Measurements from ENCODE around the gene MGAT5. TPM values are rescaled to one million over a fixed set of nuclear protein-coding genes. Genes with fewer than 3 reads are reported as not detected.

Gene MGAT5
- total and polyA plus RNA-seq, 7 donors, result 1.1 to 7.0 (median 2.1) TPM

DNA sequence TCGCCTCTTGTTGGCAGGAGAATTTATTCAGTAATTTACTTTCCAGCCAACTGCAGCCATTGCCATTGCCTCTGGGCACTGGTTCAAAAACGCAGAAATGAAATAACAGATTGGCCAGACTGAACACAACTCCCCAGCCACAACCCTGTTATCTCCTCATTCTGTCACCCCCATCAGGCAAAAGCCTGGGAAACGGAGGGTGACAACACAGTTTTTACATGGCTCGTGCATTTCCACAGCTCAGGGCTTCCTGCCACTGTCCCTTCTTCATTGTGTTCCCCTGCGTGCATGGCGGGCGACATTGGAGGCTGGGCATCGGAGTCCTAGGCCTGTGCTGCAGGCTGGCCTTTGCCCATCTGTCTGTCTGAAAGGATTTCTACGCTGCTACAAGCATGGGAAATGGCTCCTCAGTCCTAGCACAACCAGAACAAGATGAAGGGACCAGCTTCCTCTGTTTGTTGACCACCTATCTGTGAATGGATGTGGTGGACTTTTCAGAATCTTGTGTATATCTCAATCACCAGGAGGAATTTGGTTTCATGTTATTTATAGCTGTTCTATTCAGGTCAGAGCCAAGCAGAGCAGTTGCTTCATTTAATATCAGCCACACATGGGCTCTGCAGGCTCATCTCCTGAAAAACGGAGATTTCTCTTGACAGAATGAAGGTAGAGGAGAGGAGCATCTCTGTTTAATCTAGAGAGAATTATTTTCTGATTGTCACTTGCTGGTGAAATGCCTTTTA is 107.0 kb downstream of the MGAT5 start:
- Histone ChIP-seq H3K36me3 (ENCODE audit: insufficient read depth in 1 of 2, low read depth in 1 of 2) (peaks cover 0 to 2% of the 10 kb centered on the region in 2 donors), H3K27ac (peak overlapping the region; percentile 57), H3K4me3 (peak overlapping the region; percentile 31), H3K9me3 (no peaks in the 10 kb centered on the region), H3K27me3 (ENCODE audit: insufficient read depth in 3 of 3, low read length in 2 of 3) (no peaks in the 10 kb centered on the region), H3K4me1 (peaks cover 24% of the 10 kb centered on the region)
- 14 to 29% (median 19%) methylated on average over 10 of the region's 10 CpGs for WGBS, 3 donors
- intact Hi-C loops (cut with DNase I), result no loop called here
- TF ChIP-seq, protein P1, sequence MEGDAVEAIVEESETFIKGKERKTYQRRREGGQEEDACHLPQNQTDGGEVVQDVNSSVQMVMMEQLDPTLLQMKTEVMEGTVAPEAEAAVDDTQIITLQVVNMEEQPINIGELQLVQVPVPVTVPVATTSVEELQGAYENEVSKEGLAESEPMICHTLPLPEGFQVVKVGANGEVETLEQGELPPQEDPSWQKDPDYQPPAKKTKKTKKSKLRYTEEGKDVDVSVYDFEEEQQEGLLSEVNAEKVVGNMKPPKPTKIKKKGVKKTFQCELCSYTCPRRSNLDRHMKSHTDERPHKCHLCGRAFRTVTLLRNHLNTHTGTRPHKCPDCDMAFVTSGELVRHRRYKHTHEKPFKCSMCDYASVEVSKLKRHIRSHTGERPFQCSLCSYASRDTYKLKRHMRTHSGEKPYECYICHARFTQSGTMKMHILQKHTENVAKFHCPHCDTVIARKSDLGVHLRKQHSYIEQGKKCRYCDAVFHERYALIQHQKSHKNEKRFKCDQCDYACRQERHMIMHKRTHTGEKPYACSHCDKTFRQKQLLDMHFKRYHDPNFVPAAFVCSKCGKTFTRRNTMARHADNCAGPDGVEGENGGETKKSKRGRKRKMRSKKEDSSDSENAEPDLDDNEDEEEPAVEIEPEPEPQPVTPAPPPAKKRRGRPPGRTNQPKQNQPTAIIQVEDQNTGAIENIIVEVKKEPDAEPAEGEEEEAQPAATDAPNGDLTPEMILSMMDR (IDR thresholded peaks at IDR 0.05), result no peak
- ATAC-seq (peak; percentile 76 to 93 (median 84)), DNase-seq (peak in 1 of 2 donors; percentile 50)

DNA sequence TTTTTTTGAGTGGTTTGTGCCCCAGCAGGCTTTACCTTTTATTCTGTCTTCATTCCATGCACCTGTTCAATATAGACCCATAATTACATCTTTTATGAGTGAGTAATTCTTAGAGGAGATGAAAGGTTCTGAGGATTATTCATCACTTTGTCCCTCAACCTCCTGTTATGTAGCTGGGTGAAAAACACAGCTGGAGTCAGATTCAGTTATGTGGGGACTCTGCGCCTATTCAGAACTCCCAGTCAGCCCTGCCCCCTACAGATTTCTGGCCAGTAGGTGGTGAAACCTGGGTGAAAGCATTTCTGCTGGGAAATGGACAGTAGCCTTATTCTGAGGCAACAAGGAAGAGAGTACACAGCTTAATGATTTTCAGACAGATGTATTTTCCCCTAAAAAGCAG is 107.8 kb downstream of the MGAT5 start:
- Histone ChIP-seq H3K4me3 (no peak overlapping the region), H3K27ac (no peak overlapping the region), H3K4me1 (peaks cover 24% of the 10 kb centered on the region), H3K36me3 (ENCODE audit: insufficient read depth in 1 of 2, low read depth in 1 of 2) (peaks cover 0 to 2% of the 10 kb centered on the region in 2 donors), H3K9me3 (no peaks in the 10 kb centered on the region), H3K27me3 (ENCODE audit: insufficient read depth in 3 of 3, low read length in 2 of 3) (no peaks in the 10 kb centered on the region)
- TF ChIP-seq, protein P1 (IDR thresholded peaks at IDR 0.05), result no peak
- ATAC-seq (peak; percentile 28 to 55 (median 53)), DNase-seq (no peak)
- intact Hi-C loops (cut with DNase I), result no loop called here
- WGBS, 3 donors, result 72 to 92% (median 84%) methylated on average over 1 of the region's 1 CpG

DNA sequence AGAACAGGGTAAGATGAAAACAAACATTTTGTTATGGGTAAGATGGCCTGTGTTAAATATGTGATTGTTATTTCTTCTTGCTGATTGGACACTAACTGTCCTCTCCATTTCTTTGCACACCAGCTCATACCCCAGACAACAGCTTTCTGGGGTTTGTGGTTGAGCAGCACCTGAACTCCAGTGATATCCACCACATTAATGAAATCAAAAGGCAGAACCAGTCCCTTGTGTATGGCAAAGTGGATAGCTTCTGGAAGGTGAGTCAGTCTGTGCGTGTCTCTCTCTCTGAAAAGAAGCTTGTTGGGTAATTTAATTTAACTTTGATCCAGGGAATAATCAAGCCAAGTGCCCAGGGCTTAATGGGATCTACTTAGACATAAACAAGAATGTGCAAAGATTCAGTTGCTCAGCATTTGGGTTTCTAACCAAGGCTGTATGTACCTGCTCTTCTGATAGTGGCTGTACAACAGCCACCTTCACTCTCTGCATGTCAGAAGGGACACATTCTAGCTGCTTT is 108.3 kb downstream of the MGAT5 start:
- peaks cover 30% of the 10 kb centered on the region for H3K4me1 ChIP-seq
- DNase-seq (no peak), ATAC-seq (no peak)
- intact Hi-C loops (cut with DNase I), result no loop called here
- H3K36me3 ChIP-seq (ENCODE audit: insufficient read depth in 1 of 2, low read depth in 1 of 2), result peaks cover 0 to 2% of the 10 kb centered on the region in 2 donors
- H3K4me3 ChIP-seq, result no peak overlapping the region
- no peaks in the 10 kb centered on the region for H3K27me3 ChIP-seq (ENCODE audit: insufficient read depth in 3 of 3, low read length in 2 of 3)
- H3K27ac ChIP-seq, result no peak overlapping the region
- WGBS, 3 donors, result 74 to 95% (median 76%) methylated on average over 1 of the region's 1 CpG
- no peaks in the 10 kb centered on the region for H3K9me3 ChIP-seq
- TF ChIP-seq, protein P1 (IDR thresholded peaks at IDR 0.05), result no peak

DNA sequence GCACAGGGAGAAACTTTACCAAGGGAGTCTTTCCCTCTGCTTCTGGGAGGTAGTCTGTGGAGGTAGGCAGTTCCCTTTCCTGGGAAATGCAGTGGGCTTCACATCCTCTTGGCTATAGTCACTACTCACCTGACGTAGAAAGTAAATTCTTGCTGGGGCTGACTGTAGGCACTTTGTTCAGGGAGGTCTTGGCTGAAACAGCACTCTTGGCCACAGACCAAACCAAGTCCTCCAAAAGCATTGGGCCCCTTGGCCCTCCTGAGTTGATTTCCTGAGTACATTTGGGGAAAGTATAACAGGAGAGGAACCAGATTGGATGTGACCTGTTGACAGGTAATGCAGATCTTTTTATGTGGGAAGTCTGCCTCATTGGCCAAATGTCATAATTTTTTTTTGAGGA is 108.9 kb downstream of the MGAT5 start:
- peaks cover 0 to 2% of the 10 kb centered on the region in 2 donors for H3K36me3 ChIP-seq (ENCODE audit: insufficient read depth in 1 of 2, low read depth in 1 of 2)
- H3K27me3 ChIP-seq (ENCODE audit: insufficient read depth in 3 of 3, low read length in 2 of 3), result no peaks in the 10 kb centered on the region
- H3K4me3 ChIP-seq, result no peak overlapping the region
- H3K4me1 ChIP-seq, result peaks cover 35% of the 10 kb centered on the region
- intact Hi-C loops (cut with DNase I), result no loop called here
- TF ChIP-seq, protein P1 (IDR thresholded peaks at IDR 0.05), result no peak
- DNase-seq, result no peak
- no peaks in the 10 kb centered on the region for H3K9me3 ChIP-seq
- WGBS, 3 donors, result 68 to 92% (median 74%) methylated on average over 1 of the region's 1 CpG
- no peak for ATAC-seq
- H3K27ac ChIP-seq, result no peak overlapping the region

Measured in psoas muscle (tissue), 8 donors.